GM18520 (cell line): Measurements from ENCODE around the gene TNS1.

ENCODE experiments used
- ATAC-seq: cut with Tn5 transposase; IDR thresholded peaks from one replicate; pipeline ENCODE4 v1.9.1; 2021; ENCODE audit not compliant: unreplicated experiment

The TNS1 gene

DNA sequence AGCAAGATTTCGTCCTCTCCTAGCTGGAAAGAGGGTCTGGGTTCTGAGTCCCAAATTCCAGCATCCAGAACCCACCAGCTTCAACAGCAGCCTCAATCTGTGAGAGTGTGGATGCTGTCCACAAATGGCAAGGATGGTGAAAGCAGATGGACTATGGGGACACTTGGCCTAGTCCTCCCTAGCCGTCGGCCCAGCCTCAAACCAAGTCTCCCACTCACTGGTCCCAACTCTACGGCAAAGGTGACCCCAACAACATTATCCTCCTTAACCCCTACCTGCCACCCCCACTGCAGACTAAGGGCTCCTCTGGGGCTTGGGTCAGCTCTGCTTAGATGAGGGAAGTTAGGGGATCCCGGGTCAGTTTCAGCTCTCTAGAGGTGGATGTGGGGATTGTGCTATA lies 57.3 kb downstream of the TNS1 start:
- ATAC-seq, result no peak

DNA sequence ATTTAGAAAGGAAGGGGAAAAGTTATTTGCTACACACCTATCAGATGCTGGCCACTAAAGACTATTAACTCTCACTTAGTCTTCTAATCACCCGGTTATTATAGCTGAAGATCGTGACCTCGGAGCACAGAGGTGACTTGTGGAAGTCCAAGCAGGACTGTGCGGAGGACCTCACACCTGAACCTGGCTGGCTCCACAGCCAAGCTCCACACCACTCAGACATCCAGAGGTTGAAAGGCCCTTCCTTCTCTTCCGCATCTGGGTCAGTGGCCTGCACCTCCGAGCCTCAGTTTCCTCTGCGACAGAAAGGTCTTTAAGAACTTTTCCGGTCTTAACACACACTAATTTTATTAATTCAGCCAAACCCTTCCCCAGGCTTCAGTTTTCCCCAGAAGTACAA lies 57.9 kb downstream of the TNS1 start:
- no peak for ATAC-seq

DNA sequence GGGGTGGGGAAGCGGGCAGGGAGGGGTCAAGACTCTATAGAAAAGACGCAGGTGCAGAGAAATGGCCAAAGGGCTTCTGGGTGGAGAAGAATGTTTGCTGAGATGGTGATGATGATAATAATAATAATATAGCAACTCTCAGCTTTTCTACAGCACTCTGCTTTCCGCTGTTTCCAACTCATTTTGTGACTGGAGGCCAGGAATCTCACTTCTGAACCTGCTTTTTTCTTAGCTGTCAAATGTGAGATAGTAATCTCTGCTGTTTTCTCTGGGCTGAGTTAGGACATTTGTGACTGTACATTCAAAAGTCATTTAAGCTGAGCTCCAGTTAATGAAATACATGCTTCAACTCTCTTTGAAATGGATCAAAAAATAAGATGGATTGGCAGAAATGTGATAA lies 58.4 kb downstream of the TNS1 start:
- ATAC-seq, result no peak

DNA sequence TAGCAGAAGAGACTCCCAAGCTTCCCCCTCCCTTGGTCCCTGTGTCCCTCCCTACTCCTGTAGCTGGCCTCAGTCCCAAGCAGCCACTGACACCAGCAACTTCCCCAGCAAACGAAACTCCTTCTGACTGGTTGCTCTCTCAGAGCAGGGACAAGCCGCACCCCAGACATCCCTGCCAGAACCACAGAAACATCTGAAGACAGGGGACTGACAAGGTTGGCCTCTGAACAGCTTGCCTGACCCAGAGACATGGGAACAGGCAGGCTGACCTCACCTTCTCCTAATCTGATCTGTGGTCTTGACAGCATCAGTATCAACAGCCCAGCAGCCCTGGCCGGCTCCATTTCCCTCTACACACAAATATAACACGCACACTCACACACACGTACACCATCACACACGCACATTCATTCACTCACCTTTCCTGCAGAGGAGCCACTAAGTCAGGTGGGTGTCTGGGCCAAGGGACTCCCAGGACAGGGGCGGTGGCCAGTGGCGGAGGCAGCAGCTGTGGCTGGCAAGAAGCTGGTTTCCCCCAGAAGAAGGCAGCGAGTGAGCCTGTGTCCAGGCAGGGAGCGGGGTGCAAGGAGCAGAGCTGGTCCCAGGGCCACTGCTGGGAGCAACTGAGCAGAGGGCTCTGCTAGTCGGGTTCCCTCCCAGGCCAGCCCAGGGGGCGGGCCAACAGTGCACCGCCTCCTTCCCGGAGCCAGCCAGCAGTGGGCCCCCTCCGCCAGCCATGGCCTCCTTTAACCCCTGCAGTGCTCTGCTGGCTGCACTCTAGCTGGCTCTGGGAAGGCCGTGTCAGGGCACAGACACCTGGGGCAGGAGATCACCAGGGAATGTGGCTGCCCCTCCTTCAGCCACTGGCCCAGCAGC lies 59.1 kb downstream of the TNS1 start:
- no peak for ATAC-seq

DNA sequence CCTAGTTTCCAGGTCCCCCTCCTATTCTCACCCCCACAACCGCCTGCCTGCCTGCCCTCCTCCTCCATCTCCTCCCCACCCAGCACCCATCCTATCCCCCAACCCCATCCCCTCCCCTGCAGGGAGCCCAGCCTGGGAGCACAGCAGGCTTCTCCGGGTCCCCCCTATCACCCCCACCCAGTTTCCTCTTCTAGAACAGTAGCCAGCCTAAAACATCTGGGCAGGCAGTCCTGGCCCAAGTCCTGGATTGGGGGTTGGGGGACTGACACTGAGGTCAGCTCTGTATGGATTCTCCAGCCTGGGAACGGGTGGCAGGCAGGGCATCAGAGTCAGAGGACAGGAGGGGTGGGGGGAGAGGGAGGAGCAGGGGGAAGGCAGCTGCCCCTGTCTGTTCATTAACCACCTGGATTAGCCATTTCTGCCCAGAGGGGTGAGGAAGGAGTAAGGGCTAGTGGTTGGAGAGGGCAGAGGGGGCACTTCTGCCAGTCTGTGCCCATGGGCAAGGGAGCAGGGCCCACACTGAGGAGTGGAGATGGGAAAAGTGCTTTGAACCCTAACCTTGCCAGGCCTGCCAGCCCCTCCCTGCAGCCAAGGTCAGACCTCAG lies 60.0 kb downstream of the TNS1 start:
- ATAC-seq, result no peak

DNA sequence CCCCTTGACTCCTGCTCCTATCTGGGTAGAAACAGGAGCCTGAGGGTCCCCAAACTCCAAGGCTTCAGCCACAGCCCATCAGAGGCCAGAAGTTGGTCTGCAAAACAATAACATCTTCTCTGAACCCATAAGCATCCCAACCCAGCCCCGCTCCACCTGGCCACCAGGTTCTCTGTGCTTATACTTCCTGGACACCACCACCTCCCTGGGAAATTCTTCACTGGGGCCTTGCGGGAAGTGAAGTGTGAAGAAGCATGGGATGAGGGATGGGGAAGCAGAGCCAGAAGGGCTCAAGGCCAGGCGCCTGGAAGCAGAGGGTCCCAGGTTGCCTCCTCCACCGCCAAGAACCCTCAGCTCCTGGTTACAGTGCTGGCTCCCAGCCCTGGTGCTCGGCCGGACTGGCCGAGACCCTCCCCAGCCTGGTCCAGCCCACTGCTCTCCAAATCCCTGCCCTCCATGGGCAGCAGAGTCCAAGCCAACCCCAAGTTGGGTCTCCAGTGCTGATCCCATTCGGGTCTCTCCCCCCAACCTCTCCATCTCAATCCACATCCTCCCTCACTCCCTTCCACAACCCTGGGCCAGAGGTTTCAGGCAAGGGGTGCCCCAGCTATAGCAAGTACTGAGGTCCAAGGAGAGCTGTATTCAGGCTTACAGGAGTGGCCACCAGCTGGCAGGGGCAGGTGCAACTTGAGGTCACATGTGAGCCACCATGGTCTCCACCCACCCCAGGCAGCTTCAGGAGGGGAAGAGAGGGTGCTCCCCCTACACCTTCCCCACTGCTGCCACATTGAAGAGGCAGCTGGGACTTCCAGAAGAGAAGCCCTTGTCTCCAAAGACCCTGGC lies 60.7 kb downstream of the TNS1 start:
- ATAC-seq, result no peak

DNA sequence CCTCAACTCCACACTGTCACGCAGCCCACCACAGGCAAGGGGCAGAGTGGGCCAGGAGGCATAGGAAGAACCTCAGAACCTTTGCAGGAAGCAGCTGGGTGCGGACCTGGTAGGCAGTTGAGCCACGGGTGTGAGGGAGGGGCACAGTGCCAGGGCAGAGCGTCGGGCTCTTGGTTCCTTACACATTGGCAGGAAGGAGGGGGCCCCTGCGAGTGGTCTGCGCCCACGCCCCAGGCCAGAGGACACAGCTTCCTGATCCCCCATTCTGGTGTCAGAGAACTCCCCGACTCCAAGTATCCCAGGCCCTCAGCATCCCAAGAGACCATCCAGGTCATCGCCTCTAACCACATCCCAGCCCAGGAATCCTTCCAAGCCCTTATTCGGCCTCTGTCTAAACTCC lies 61.5 kb downstream of the TNS1 start:
- ATAC-seq, result no peak

DNA sequence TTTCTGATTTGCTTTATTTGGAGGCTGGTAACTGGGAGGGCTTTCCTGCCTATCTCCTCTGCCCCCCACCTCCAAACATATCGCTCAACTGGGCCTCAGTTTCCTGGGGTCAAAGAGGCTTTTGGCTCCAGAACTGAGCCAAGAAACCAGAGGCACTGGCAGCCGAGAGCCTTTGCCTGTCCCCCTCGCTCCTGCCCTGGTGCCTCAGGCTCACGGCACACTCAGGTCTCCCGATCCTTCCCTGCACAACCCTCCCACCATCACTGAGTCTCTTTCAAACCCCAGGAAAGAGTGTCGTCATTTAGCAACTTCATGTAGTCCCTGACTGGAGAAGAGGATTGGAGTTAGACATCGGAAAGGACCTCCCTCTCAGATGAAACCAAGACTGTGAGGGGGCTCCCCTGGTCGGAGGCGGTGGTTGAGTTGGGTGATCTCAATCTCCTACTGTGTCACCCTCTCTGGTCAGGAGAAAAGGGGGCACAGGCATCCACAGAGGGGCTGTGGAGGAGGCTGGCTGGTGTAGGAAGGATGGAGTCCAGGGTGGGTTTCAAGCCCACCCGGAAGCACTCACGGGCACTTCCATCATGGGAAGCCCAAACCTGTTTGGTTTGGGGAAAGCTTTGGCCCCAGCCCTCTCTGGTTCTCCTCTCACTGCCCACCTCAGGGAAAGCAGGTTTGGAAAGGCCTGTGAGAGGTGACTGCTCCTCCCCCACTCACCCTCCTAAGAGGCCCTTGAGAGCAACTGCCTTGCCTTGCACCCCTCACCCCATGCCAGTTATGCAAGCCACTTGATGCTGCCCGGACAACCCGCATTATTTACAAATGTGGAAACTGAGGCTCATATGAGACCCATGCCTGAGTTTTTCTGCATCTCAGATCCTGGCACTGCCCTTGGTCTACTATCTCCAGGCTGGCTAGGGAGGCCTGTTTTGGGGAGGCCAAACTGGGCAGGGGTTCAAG lies 62.3 kb downstream of the TNS1 start:
- no peak for ATAC-seq

DNA sequence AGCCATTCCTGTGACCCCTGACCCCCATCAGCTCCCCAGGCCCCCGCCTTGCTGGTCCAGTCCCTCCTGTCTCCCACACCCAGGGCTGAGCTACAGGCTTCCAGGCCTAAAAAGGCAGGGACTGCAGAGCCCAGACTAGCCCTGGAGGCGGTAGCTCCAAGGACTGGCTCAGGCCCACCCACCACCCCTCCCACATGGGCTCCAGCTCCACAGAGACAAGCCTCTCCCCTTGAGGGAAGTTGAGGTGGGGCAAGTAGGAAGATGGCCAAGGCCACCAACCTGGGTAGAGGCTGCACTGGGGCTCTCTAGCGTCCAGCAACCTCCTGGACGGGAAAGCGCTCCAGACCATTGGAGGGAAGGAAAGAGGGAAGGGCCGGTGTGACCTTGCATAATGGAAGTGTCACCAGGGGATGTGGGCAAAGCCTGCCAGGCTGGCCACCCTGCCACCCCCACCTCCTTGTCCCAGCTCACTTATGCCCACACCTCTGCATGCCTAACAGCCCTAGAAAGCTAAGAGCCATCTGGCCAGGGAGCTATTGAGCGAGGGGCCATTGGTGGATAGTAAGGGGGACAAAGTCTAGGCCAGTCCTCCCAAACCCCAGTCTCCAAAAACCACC lies 63.1 kb downstream of the TNS1 start:
- ATAC-seq, result no peak

DNA sequence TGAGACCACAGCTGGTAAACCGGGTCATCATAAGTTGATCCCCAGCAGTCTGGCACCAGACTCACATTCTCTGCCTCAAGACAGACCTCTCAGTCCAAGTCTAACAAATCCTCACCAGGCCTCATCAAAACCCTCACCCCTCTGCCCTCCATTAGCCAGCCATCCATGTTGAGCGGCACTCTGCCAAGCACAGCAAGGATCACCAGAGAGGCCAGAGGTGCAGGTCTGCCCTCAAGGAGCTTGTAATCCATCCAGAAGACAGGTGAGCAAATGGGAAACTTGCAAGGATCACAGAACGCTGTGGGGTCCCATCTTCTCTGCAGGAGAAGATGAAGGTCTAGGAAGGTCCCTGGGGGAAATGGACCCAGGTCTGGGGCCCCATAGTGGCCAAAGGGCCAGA lies 63.6 kb downstream of the TNS1 start:
- ATAC-seq, result no peak

DNA sequence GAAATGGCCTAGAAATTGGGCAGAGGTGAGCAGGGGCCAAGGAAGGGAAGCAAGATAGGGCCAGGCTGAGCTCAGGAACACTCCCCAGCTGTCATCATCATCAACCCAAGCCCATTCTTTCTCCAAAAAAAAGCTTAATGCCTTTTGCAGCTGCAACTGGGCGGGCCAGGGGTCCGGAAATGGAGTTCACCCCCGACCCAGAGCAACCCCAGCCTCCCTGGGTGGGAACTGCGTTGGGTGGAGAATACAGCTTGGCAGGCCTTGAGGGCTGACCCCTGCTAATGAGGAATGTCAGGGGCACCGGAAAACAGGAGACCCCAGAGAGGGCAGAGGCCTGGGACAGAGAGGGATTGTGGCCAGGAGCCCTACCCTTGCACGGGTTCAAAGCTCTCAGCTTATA lies 64.8 kb downstream of the TNS1 start:
- ATAC-seq, result no peak

DNA sequence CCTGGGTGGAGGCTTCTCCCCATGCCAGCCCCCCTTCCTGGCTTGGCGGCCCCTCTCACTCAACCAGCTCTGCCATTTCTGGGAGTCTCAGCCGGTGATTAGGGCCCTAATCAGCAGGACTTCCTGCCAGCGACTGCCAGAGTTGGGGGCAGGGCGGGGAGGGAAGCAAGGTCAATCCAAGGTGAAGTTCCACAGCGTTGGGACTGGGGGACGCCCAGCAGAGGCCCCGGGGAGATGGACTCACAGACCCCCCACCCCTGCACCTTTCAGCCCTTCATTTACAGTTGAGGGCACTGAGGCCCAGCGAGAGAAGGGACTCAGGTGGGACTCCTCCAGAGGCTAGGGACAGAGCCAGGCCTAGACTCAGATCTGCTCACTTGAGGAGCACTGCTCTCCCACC lies 65.3 kb downstream of the TNS1 start:
- ATAC-seq, result no peak

DNA sequence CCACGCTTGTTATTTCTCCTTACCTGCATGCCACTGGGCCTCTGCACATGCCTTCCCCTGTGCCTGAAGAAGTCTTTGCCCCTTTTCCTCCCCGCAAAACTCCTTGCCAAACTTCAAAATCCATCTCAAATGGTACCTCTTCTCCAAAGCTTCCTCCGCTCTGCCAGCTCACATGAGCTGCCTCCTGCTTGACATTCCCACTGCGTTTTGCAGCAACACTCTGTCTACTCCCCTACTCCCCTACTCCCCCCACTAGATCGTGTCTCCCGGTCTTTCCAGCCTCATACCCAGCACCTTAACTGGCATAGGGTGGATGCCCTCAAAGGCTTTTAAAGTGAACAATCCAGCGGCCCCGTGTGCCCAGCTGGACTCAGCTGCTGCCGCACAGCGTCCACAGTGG lies 65.8 kb downstream of the TNS1 start:
- ATAC-seq, result no peak

DNA sequence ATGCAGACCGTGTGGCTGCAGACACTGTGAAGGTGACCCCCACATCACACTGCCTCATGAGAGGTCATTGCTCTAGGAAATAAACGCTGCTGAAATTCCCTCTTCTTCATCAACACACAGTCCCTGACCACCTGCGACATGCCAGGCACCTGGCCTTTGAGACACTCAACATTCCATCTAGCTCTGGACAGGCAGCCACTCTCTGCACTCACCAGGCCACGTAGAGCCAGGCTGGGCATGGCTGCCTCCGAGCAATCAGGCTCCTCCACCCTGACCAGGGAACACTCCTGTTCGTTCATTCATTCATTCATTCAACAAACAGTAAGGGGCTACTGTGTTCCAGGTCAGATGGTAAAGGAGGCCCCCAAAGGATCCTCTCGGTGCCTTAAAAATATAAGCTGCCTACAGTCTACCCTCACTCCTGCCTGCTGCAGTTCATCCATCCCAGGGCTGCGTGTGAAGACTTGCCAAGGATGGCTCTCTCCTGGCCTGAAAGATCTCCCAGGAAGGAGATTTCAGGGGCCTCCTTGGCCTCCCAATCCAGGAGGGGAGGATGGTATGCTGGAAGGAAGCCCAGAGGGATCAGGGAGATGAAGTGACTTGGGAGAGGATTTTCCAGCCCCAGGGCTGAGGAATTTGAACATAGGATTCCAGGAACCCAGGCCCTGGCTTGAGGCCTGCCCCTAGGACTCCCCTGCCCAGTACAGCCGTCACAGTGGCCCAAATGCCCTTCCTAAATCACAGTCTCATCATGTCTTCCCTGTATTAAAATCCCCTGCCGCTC lies 66.7 kb downstream of the TNS1 start:
- no peak for ATAC-seq

DNA sequence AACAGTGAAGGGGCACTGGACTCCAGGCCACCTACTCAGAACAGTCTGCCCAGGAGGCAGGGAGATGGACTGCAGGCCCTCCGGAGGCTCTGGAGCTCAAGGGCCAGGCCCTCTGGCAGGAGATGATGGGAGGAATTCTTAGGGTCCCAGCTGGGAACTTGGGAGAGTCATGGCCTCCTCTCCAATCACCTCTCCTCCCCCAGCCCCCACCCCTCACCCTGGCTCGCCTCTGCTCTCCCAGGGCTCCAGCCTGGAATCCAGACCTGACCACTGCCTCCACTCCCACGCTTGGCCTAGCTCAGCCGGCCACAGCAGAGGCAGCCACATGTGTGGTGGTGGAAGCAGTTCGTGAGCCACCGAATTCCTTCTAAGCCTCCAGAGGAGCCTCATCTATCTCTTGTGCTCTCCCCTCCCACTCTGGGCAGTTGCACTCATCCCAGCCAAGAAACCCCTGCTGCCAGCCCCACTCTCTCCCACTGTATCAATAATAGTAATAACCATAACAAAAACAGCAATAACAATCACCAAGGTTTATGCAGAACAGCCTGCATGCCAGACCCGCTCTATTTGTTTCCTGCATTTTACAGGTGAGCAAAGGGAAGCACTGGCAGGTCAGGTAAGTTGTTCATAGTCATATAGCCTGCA lies 67.4 kb downstream of the TNS1 start:
- ATAC-seq, result no peak

DNA sequence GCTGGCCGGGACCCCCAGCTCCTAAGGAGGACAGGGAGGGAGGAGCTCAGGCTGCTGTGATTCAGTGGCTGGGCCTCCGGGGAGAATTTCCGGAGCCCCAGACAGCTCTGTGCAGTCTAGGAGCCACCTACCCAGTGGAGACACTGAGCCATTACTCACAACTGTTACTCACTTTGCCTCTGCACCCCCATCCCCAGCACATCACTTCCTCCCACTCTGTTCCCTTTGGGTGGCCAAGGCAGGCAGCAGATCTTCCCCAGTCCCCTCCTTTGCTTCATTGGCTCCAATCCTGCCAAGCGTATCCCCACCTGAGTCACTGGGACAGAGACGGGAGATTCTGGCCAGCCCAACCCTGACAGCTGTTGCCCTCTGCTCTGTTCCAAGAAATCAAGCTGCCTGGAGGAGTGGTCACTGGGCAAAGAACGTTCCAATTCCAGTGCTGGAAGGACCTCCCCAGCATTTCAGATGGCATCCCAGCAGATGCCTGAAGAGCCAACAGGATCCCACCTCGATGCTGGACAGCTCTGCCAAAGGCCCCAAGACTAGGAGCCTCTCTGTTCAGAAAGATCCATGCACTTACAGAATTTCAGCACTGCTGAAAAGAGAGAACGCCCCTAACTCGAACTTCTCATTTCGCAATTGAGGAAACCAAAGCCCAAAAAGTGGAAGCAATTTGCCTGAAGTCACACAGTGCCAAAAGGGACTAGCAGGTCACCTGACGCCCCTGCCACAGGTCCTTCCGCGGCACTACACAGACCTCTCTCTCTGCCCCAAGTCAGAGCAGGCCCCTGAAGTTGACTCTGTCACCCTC lies 68.3 kb downstream of the TNS1 start:
- no peak for ATAC-seq

DNA sequence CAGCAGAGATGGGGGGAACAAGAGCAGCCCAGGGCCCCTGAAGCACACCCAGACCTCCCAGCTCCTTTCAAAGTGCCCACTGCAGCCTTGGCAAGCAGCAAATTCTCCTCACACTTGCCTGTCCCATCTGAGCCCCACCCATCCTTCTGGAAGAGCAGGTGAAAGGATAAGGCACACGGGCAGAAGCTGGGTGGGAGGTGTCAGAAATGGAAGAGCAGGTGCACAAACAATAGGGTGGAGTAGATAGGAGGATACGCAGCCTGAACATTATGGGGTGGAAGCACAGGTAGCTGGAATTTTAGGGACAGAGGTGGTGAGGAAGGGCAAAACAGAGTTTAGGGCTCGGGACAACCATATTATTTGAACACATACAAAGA lies 69.2 kb downstream of the TNS1 start:
- no peak for ATAC-seq
